SU-DHL-6 (cell line): ENCODE measurements around the gene WDR81.

ENCODE experiments used
- EZH2phosphoT487 ChIP-seq: fragments of 200-600 bp; sonication (generic), shearing (Covaris generic); conservative IDR thresholded peaks from 2 replicates; pipeline ENCODE4 v1.6.1; 2018; ENCODE audit warnings: mild to moderate bottlenecking, antibody characterized with exemption, low read length, moderate library complexity, mixed read lengths
- TF ChIP-seq, protein P1 (sequence below): fragments of 200-600 bp; sonication (generic); IDR thresholded peaks from one replicate; pipeline ENCODE4 v1.5.1; 2017; ENCODE audit warnings: antibody characterized with exemption, mild to moderate bottlenecking, low read length, moderate library complexity; ENCODE audit not compliant: insufficient read depth, poor library complexity, severe bottlenecking

DNA sequence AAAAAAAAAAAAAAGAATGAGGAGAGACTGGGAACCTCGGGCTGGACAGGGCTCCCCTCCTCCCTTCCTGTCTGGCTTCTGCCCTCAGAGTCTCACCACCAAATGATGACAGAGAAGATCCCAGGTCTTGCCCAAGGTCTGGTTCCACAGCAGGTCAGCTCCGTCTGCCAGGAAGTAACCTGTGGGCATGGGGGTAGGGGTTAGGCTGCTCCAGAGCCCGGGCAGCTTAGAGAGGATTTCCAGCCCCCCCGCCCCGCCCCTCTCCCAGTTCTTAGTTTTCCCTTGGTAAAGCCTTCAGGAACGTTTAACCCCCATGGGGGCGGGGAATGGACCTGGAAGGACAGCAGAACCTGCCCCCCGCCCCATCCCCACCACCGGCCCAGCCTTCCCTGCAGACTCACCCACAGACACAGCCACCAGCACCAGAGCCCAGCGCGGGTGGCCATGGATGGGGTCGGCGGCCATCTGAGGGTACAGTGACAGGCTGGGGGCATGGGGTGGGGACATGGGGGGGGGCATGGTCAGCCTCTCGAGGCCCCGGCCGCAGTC lies 15.0 kb upstream of the WDR81 start:
- TF ChIP-seq, protein P1, sequence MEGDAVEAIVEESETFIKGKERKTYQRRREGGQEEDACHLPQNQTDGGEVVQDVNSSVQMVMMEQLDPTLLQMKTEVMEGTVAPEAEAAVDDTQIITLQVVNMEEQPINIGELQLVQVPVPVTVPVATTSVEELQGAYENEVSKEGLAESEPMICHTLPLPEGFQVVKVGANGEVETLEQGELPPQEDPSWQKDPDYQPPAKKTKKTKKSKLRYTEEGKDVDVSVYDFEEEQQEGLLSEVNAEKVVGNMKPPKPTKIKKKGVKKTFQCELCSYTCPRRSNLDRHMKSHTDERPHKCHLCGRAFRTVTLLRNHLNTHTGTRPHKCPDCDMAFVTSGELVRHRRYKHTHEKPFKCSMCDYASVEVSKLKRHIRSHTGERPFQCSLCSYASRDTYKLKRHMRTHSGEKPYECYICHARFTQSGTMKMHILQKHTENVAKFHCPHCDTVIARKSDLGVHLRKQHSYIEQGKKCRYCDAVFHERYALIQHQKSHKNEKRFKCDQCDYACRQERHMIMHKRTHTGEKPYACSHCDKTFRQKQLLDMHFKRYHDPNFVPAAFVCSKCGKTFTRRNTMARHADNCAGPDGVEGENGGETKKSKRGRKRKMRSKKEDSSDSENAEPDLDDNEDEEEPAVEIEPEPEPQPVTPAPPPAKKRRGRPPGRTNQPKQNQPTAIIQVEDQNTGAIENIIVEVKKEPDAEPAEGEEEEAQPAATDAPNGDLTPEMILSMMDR: no peak
- TF ChIP-seq EZH2phosphoT487: no peak
